Measurements from ENCODE around the gene ZBTB44. TPM values are rescaled to one million over a fixed set of nuclear protein-coding genes. Genes with fewer than 3 reads are reported as not detected.

The ZBTB44 gene
- polyA plus RNA-seq, 1 of the 3 experiments (the other 2 are of a cell fraction): 5.0 TPM

DNA sequence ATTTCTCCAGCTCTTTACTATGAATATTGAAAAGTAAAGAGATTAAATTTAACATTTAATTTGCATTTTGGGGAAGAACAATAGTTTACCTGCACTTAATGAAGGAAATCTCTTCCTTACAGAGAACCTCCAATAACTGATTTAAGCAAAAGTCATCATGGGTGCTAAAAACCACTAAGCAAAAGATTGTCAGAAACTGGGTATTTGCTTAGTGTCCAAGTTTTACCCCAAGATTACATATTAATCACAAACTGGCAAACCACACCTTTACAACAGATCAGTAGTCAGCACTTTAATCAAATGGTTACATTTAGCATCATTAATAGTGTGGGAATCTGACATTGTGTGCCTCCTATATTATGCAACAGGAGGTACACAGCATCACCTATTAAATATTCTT is 2.7 kb downstream of the ZBTB44 start:
- peaks cover 62% of the 10 kb centered on the region for H3K79me2 ChIP-seq (ENCODE audit: insufficient read depth)
- TF ChIP-seq TEAD4 (IDR thresholded peaks at IDR 0.05; ENCODE audit: borderline replicate concordance, insufficient read depth): no peak
- no peak for TF ChIP-seq GABPA (IDR thresholded peaks at IDR 0.05; ENCODE audit: low read depth)
- no peak for TF ChIP-seq RXRA (IDR thresholded peaks at IDR 0.05; ENCODE audit: borderline replicate concordance, low read depth)
- TF ChIP-seq NRF1 (IDR thresholded peaks at IDR 0.05; ENCODE audit: low read depth, low read length): no peak
- TF ChIP-seq SMC3 (IDR thresholded peaks at IDR 0.05; ENCODE audit: low read depth, low read length): no peak
- no peak for TF ChIP-seq RFX5 (IDR thresholded peaks at IDR 0.05; ENCODE audit: low read length)
- TF ChIP-seq, protein P1, sequence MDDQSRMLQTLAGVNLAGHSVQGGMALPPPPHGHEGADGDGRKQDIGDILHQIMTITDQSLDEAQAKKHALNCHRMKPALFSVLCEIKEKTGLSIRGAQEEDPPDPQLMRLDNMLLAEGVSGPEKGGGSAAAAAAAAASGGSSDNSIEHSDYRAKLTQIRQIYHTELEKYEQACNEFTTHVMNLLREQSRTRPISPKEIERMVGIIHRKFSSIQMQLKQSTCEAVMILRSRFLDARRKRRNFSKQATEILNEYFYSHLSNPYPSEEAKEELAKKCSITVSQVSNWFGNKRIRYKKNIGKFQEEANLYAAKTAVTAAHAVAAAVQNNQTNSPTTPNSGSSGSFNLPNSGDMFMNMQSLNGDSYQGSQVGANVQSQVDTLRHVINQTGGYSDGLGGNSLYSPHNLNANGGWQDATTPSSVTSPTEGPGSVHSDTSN (IDR thresholded peaks at IDR 0.05): no peak
- TF ChIP-seq MXI1 (IDR thresholded peaks at IDR 0.05; ENCODE audit: low read depth, low read length): no peak
- no peak for TF ChIP-seq FOSL2 (IDR thresholded peaks at IDR 0.05; ENCODE audit: borderline replicate concordance, low read depth)
- no peak for TF ChIP-seq SIN3A (IDR thresholded peaks at IDR 0.05; ENCODE audit: borderline replicate concordance, low read depth, low read length)
- TF ChIP-seq TCF12 (IDR thresholded peaks at IDR 0.05): no peak
- H2AFZ ChIP-seq (ENCODE audit: low read depth): no peak overlapping the region
- CTCF ChIA-PET: no interaction called here
- H3K4me2 ChIP-seq: no peak overlapping the region
- no peak for DNase-seq
- peaks cover 8 to 12% of the 10 kb centered on the region in 2 experiments; a peak in 3 of 4 replicates for H3K4me1 ChIP-seq (ENCODE audit: control insufficient read depth in 1 of 2, insufficient read depth in 2 of 2, low read depth in 1 of 2, low read length in 1 of 2)
- no peaks in the 10 kb centered on the region for H4K20me1 ChIP-seq (ENCODE audit: insufficient read depth)
- no peaks in the 10 kb centered on the region for H3K36me3 ChIP-seq (replicated peaks in 1 of 2; ENCODE audit: control insufficient read depth in 1 of 2, insufficient read depth in 2 of 2, low read length in 1 of 2)
- no peaks in the 10 kb centered on the region for H3K27me3 ChIP-seq (ENCODE audit: insufficient read depth)
- POLR2A ChIA-PET: no interaction called here
- no peaks in the 10 kb centered on the region for H3K9me2 ChIP-seq
- H3K4me3 ChIP-seq (ENCODE audit: low read depth in 2 of 2, low read length in 1 of 2): no peak overlapping the region
- no peak overlapping the region for H3K27ac ChIP-seq (ENCODE audit: low read depth in 2 of 2, low read length in 1 of 2)
- peaks cover 3% of the 10 kb centered on the region for H3F3A ChIP-seq (replicated peaks; ENCODE audit: insufficient read depth)
- H3K9ac ChIP-seq: no peak overlapping the region
- no peaks in the 10 kb centered on the region for H3K9me3 ChIP-seq

DNA sequence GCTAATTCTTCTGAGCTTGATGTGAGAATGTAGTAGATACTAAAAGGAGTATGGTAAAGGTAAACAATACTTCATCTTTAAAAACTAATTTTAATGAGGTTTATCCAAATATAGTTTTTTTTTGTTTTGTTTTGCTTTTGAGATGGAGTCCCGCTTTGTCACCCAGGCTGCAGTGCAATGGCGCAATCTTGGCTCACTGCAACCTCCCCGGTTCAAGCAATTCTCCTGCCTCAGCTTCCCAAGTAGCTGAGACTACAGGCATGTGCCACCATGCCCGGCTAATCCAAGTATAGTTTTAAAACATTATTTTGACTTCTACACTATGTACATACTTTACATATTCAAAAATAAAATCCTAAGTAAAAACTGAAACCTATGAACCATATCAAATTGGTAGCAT is 4.1 kb downstream of the ZBTB44 start:
- POLR2A ChIA-PET: no interaction called here
- TF ChIP-seq CHD2 (IDR thresholded peaks at IDR 0.05; ENCODE audit: low read length, partially characterized antibody) (no peak), POLR2AphosphoS5 (IDR thresholded peaks at IDR 0.05; ENCODE audit: low read depth, low read length) (no peak), NRF1 (IDR thresholded peaks at IDR 0.05; ENCODE audit: low read depth, low read length) (no peak), ELF1 (IDR thresholded peaks at IDR 0.05) (no peak), TAF1 (IDR thresholded peaks at IDR 0.05; ENCODE audit: borderline replicate concordance, low read depth, low read length) (no peak), RFX5 (IDR thresholded peaks at IDR 0.05; ENCODE audit: low read length) (no peak), MEF2A (IDR thresholded peaks at IDR 0.05; ENCODE audit: borderline replicate concordance, low read depth) (no peak)
- TF ChIP-seq, protein P2, sequence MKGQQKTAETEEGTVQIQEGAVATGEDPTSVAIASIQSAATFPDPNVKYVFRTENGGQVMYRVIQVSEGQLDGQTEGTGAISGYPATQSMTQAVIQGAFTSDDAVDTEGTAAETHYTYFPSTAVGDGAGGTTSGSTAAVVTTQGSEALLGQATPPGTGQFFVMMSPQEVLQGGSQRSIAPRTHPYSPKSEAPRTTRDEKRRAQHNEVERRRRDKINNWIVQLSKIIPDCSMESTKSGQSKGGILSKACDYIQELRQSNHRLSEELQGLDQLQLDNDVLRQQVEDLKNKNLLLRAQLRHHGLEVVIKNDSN (IDR thresholded peaks at IDR 0.05; ENCODE audit: borderline replicate concordance, low read depth): no peak
- TF ChIP-seq, protein P3, sequence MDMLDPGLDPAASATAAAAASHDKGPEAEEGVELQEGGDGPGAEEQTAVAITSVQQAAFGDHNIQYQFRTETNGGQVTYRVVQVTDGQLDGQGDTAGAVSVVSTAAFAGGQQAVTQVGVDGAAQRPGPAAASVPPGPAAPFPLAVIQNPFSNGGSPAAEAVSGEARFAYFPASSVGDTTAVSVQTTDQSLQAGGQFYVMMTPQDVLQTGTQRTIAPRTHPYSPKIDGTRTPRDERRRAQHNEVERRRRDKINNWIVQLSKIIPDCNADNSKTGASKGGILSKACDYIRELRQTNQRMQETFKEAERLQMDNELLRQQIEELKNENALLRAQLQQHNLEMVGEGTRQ (IDR thresholded peaks at IDR 0.05; ENCODE audit: borderline replicate concordance, low read depth, low read length): no peak
- TF ChIP-seq, protein P4, sequence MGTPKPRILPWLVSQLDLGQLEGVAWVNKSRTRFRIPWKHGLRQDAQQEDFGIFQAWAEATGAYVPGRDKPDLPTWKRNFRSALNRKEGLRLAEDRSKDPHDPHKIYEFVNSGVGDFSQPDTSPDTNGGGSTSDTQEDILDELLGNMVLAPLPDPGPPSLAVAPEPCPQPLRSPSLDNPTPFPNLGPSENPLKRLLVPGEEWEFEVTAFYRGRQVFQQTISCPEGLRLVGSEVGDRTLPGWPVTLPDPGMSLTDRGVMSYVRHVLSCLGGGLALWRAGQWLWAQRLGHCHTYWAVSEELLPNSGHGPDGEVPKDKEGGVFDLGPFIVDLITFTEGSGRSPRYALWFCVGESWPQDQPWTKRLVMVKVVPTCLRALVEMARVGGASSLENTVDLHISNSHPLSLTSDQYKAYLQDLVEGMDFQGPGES (IDR thresholded peaks at IDR 0.05; ENCODE audit: low read depth, low read length): no peak
- TF ChIP-seq, protein P5, sequence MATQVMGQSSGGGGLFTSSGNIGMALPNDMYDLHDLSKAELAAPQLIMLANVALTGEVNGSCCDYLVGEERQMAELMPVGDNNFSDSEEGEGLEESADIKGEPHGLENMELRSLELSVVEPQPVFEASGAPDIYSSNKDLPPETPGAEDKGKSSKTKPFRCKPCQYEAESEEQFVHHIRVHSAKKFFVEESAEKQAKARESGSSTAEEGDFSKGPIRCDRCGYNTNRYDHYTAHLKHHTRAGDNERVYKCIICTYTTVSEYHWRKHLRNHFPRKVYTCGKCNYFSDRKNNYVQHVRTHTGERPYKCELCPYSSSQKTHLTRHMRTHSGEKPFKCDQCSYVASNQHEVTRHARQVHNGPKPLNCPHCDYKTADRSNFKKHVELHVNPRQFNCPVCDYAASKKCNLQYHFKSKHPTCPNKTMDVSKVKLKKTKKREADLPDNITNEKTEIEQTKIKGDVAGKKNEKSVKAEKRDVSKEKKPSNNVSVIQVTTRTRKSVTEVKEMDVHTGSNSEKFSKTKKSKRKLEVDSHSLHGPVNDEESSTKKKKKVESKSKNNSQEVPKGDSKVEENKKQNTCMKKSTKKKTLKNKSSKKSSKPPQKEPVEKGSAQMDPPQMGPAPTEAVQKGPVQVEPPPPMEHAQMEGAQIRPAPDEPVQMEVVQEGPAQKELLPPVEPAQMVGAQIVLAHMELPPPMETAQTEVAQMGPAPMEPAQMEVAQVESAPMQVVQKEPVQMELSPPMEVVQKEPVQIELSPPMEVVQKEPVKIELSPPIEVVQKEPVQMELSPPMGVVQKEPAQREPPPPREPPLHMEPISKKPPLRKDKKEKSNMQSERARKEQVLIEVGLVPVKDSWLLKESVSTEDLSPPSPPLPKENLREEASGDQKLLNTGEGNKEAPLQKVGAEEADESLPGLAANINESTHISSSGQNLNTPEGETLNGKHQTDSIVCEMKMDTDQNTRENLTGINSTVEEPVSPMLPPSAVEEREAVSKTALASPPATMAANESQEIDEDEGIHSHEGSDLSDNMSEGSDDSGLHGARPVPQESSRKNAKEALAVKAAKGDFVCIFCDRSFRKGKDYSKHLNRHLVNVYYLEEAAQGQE (IDR thresholded peaks at IDR 0.05; ENCODE audit: low read depth, low read length): no peak

More for the DNA sequence above, 4.1 kb downstream of the ZBTB44 start:
- H3K27ac ChIP-seq (ENCODE audit: low read depth in 2 of 2, low read length in 1 of 2): no peak overlapping the region
- H3K4me2 ChIP-seq: no peak overlapping the region
- H3K27me3 ChIP-seq (ENCODE audit: insufficient read depth): no peaks in the 10 kb centered on the region
- WGBS (ENCODE audit: low lambda C conversion rate): 95% methylated on average over 4 of the region's 4 CpGs
- H3K9me3 ChIP-seq: peaks cover 3% of the 10 kb centered on the region; the same call in 1 of the 2 replicates
- DNase-seq: no peak
- CTCF ChIA-PET: no interaction called here
- H4K20me1 ChIP-seq (ENCODE audit: insufficient read depth): no peaks in the 10 kb centered on the region; the same call in 1 of the 2 replicates
- H2AFZ ChIP-seq (ENCODE audit: low read depth): no peak overlapping the region
- H3K9ac ChIP-seq: no peak overlapping the region
- H3F3A ChIP-seq (replicated peaks; ENCODE audit: insufficient read depth): no peaks in the 10 kb centered on the region
- no peaks in the 10 kb centered on the region for H3K9me2 ChIP-seq
- peaks cover 8 to 12% of the 10 kb centered on the region in 2 experiments; a peak in 3 of 4 replicates for H3K4me1 ChIP-seq (ENCODE audit: control insufficient read depth in 1 of 2, insufficient read depth in 2 of 2, low read depth in 1 of 2, low read length in 1 of 2)
- no peaks in the 10 kb centered on the region for H3K36me3 ChIP-seq (replicated peaks in 1 of 2; ENCODE audit: control insufficient read depth in 1 of 2, insufficient read depth in 2 of 2, low read length in 1 of 2)
- H3K79me2 ChIP-seq (ENCODE audit: insufficient read depth): peaks cover 75% of the 10 kb centered on the region
- H3K4me3 ChIP-seq (ENCODE audit: low read depth in 2 of 2, low read length in 1 of 2): no peak overlapping the region

Measured in SK-N-SH (cell line).